ENCODE measurements around the gene ATG9B. TPM values are rescaled to one million over a fixed set of nuclear protein-coding genes. Genes with fewer than 3 reads are reported as not detected.

Gene ATG9B
- total RNA-seq, 2 experiments from 2014 or later: 7.9 to 8.6 TPM

GRCh38 chr7:151040616-151041375 is 16.5 kb upstream of the ATG9B start:
- no peaks in the 10 kb centered on the region for H3K9me3 Mint-ChIP-seq
- peaks cover 10% of the 10 kb centered on the region for H3K36me3 Mint-ChIP-seq (ENCODE audit: low read depth)
- no peak for DNase-seq
- no peak overlapping the region for H3K27ac Mint-ChIP-seq
- no peak overlapping the region for H3K4me3 Mint-ChIP-seq
- ChIA-PET POLR2A (interaction anchor here (0.7 to 1.5 kb wide), 2 partner anchors 8 to 10 kb away, joined by 3 to 5 read pairs; no protein-coding TSS in a partner anchor), CTCF (no interaction called here)
- H3K4me1 Mint-ChIP-seq: peaks cover 14% of the 10 kb centered on the region
- H3K27me3 Mint-ChIP-seq: no peaks in the 10 kb centered on the region

GRCh38 chr7:151039850-151040548 is 15.7 kb upstream of the ATG9B start:
- CTCF ChIA-PET: interaction anchor here (1.7 kb wide), 1 partner anchor 11 kb away, joined by 10 read pairs; the partner anchor contains the start of gene ABCB8
- DNase-seq: no peak
- Mint-ChIP-seq H3K4me1 (peaks cover 14% of the 10 kb centered on the region), H3K27ac (peak overlapping the region; percentile 41), H3K27me3 (no peaks in the 10 kb centered on the region), H3K9me3 (no peaks in the 10 kb centered on the region), H3K36me3 (ENCODE audit: low read depth) (peaks cover 13% of the 10 kb centered on the region), H3K4me3 (no peak overlapping the region)
- POLR2A ChIA-PET: interaction anchor here (1.0 to 1.9 kb wide), 3 partner anchors 10 to 12 kb away, joined by 4 to 5 read pairs (median 5); partner anchors contain the start of gene ABCB8

- ChIA-PET CTCF (interaction anchor here (0.6 to 1.7 kb wide), 3 partner anchors 11 to 21 kb away, joined by 3 to 10 read pairs (median 4); partner anchors contain the start of gene ABCB8), POLR2A (interaction anchor here (0.8 to 1.9 kb wide), 3 partner anchors 7 to 12 kb away, joined by 4 to 5 read pairs (median 4); partner anchors contain the start of gene ABCB8)
- peak overlapping the region; percentile 41 for H3K27ac Mint-ChIP-seq
- no peak overlapping the region for H3K4me3 Mint-ChIP-seq
- peaks cover 10% of the 10 kb centered on the region for H3K36me3 Mint-ChIP-seq (ENCODE audit: low read depth)
- H3K9me3 Mint-ChIP-seq: no peaks in the 10 kb centered on the region
- DNase-seq: peak; percentile 56
- H3K4me1 Mint-ChIP-seq: peaks cover 14% of the 10 kb centered on the region
- H3K27me3 Mint-ChIP-seq: no peaks in the 10 kb centered on the region
Observed at GRCh38 chr7:151038951-151039849, 14.9 kb upstream of the ATG9B start.

- H3K27ac Mint-ChIP-seq: no peak overlapping the region
- peaks cover 15% of the 10 kb centered on the region for H3K36me3 Mint-ChIP-seq (ENCODE audit: low read depth)
- CTCF ChIA-PET: interaction anchor here (1.3 kb wide), 1 partner anchor 27 kb away, joined by 3 read pairs; no protein-coding TSS in a partner anchor
- POLR2A ChIA-PET: no interaction called here
- H3K4me3 Mint-ChIP-seq: no peak overlapping the region
- H3K27me3 Mint-ChIP-seq: no peaks in the 10 kb centered on the region
- H3K4me1 Mint-ChIP-seq: peaks cover 19% of the 10 kb centered on the region
- no peaks in the 10 kb centered on the region for H3K9me3 Mint-ChIP-seq
- DNase-seq: no peak
Observed at GRCh38 chr7:151035902-151036301, 11.6 kb upstream of the ATG9B start.

GRCh38 chr7:151035026-151035717 is 10.9 kb upstream of the ATG9B start:
- CTCF ChIA-PET: no interaction called here
- no peak overlapping the region for H3K4me3 Mint-ChIP-seq
- no peaks in the 10 kb centered on the region for H3K9me3 Mint-ChIP-seq
- peaks cover 19% of the 10 kb centered on the region for H3K4me1 Mint-ChIP-seq
- no peak overlapping the region for H3K27ac Mint-ChIP-seq
- POLR2A ChIA-PET: no interaction called here
- peaks cover 15% of the 10 kb centered on the region for H3K36me3 Mint-ChIP-seq (ENCODE audit: low read depth)
- DNase-seq: no peak
- H3K27me3 Mint-ChIP-seq: no peaks in the 10 kb centered on the region

GRCh38 chr7:151034312-151035025 is 10.2 kb upstream of the ATG9B start:
- no peaks in the 10 kb centered on the region for H3K27me3 Mint-ChIP-seq
- peaks cover 18% of the 10 kb centered on the region for H3K4me1 Mint-ChIP-seq
- no peak for DNase-seq
- ChIA-PET CTCF (no interaction called here), POLR2A (no interaction called here)
- H3K27ac Mint-ChIP-seq: no peak overlapping the region
- no peaks in the 10 kb centered on the region for H3K9me3 Mint-ChIP-seq
- H3K4me3 Mint-ChIP-seq: no peak overlapping the region
- peaks cover 15% of the 10 kb centered on the region for H3K36me3 Mint-ChIP-seq (ENCODE audit: low read depth)

GRCh38 chr7:151033864-151034249 is 9.6 kb upstream of the ATG9B start:
- no peak overlapping the region for H3K27ac Mint-ChIP-seq
- POLR2A ChIA-PET: no interaction called here
- peaks cover 16% of the 10 kb centered on the region for H3K4me1 Mint-ChIP-seq
- peaks cover 15% of the 10 kb centered on the region for H3K36me3 Mint-ChIP-seq (ENCODE audit: low read depth)
- DNase-seq: no peak
- no peaks in the 10 kb centered on the region for H3K9me3 Mint-ChIP-seq
- H3K4me3 Mint-ChIP-seq: no peak overlapping the region
- H3K27me3 Mint-ChIP-seq: no peaks in the 10 kb centered on the region
- CTCF ChIA-PET: interaction anchor here (1.1 kb wide), 1 partner anchor 25 kb away, joined by 3 read pairs; no protein-coding TSS in a partner anchor

- Mint-ChIP-seq H3K9me3 (no peaks in the 10 kb centered on the region), H3K27ac (no peak overlapping the region), H3K4me1 (peaks cover 17% of the 10 kb centered on the region), H3K27me3 (no peaks in the 10 kb centered on the region), H3K4me3 (no peak overlapping the region), H3K36me3 (ENCODE audit: low read depth) (peaks cover 18% of the 10 kb centered on the region)
- ChIA-PET POLR2A (interaction anchor here (0.9 to 2.0 kb wide), 2 partner anchors 8 to 27 kb away, joined by 3 to 5 read pairs; no protein-coding TSS in a partner anchor), CTCF (interaction anchor here (0.7 to 1.9 kb wide), 6 partner anchors 14 to 78 kb away, joined by 3 to 9 read pairs (median 3); no protein-coding TSS in a partner anchor)
- no peak for DNase-seq
Observed at GRCh38 chr7:151032936-151033863, 8.9 kb upstream of the ATG9B start.

GRCh38 chr7:151031011-151031410 is 6.7 kb upstream of the ATG9B start:
- Mint-ChIP-seq H3K36me3 (ENCODE audit: low read depth) (peaks cover 10% of the 10 kb centered on the region), H3K27ac (no peak overlapping the region), H3K9me3 (no peaks in the 10 kb centered on the region), H3K27me3 (no peaks in the 10 kb centered on the region), H3K4me3 (no peak overlapping the region), H3K4me1 (peaks cover 31% of the 10 kb centered on the region)
- ChIA-PET CTCF (interaction anchor here (0.7 to 1.5 kb wide), 2 partner anchors 20 to 93 kb away, joined by 5 to 6 read pairs; no protein-coding TSS in a partner anchor), POLR2A (interaction anchor here (1.0 kb wide), 1 partner anchor 54 kb away, joined by 3 read pairs; no protein-coding TSS in a partner anchor)
- no peak for DNase-seq

GRCh38 chr7:151028948-151029501 is 4.7 kb upstream of the ATG9B start:
- H3K36me3 Mint-ChIP-seq (ENCODE audit: low read depth): peaks cover 8% of the 10 kb centered on the region
- POLR2A ChIA-PET: interaction anchor here (1.3 to 2.0 kb wide), 11 partner anchors 10 to 60 kb away, joined by 3 to 50 read pairs (median 7); partner anchors contain the start of genes SLC4A2 and TMUB1
- no peak for DNase-seq
- H3K4me3 Mint-ChIP-seq: peak overlapping the region; percentile 95
- H3K27me3 Mint-ChIP-seq: no peaks in the 10 kb centered on the region
- CTCF ChIA-PET: interaction anchor here (1.0 to 2.1 kb wide), 16 partner anchors 10 to 95 kb away, joined by 3 to 38 read pairs (median 8); partner anchors contain the start of gene FASTK
- H3K9me3 Mint-ChIP-seq: no peaks in the 10 kb centered on the region
- H3K27ac Mint-ChIP-seq: peak overlapping the region; percentile 85
- peaks cover 31% of the 10 kb centered on the region for H3K4me1 Mint-ChIP-seq
